COLO668 (cell line): Measurements from ENCODE around the gene GCN1.

Experiments
- DNase-seq: peaks from one replicate; lab custom pipeline; 2025; ENCODE audit not compliant: unreplicated experiment; lab: John Stamatoyannopoulos, UW

Gene GCN1

DNA sequence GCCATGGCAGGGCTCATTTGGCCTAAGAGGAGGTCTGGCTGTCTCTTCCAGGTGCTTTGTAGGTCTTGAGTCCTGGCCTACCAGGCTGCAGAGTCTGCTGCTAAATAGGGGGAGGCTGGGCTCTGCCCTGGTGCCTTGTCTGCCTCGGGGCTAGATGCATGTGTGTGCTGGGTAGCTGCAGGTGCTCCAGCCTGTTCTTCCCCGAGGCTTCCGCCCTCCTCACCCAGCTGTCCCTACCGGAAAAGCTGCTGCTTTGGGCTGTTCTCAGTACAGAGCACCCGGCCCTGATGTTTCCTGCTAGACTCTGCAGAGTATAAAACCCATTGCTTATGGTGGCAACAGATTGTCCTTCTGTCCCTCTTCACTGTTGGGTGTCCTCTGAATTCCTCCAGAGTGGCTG lies 115.6 kb downstream of the GCN1 start:
- no peak for DNase-seq

GRCh38 chr12:120077260-120077659 lies 117.3 kb downstream of the GCN1 start:
- no peak for DNase-seq
